Neural cell (in vitro differentiated cells): Measurements from ENCODE around the gene FNBP1. TPM values are rescaled to one million over a fixed set of nuclear protein-coding genes. Genes with fewer than 3 reads are reported as not detected.

ENCODE experiments used
- H2AFZ ChIP-seq: fragments of 200-600, 300-800 bp; sonication (generic), shearing (Covaris generic); 2 replicates; pipeline ENCODE4 v1.6.0; 2014; ENCODE audit warnings: low read depth, mild to moderate bottlenecking, antibody characterized with exemption, low read length, moderate library complexity
- H3F3A ChIP-seq: fragments of 200-600 bp; shearing (Covaris generic); 2 replicates; pipeline ENCODE4 v1.6.1; 2016; ENCODE audit warnings: mild to moderate bottlenecking, moderate library complexity, mixed read lengths, antibody characterized with exemption, low read length; ENCODE audit not compliant: insufficient read depth, poor library complexity, severe bottlenecking
- H3K27ac ChIP-seq: fragments of 200-600, 300-800 bp; sonication (generic), shearing (Covaris generic); 2 replicates; pipeline ENCODE4 v1.5.1; 2014; ENCODE audit warnings: mild to moderate bottlenecking, low read length, moderate library complexity
- H3K27me3 ChIP-seq: fragments of 300-800, 200-600 bp; sonication (generic), shearing (Covaris generic); 2 replicates; pipeline ENCODE4 v1.6.0; 2014; ENCODE audit warnings: mild to moderate bottlenecking, low read depth, low read length, moderate library complexity; ENCODE audit not compliant: insufficient read depth
- H3K36me3 ChIP-seq: fragments of 300-800, 200-600 bp; sonication (generic), shearing (Covaris generic); 2 replicates; pipeline ENCODE4 v1.5.1; 2014; ENCODE audit warnings: mild to moderate bottlenecking, antibody characterized with exemption, low read length, moderate library complexity; ENCODE audit not compliant: insufficient read depth
- H3K4me2 ChIP-seq: fragments of 300-800, 200-600 bp; sonication (generic), shearing (Covaris generic); 2 replicates; pipeline ENCODE4 v1.6.0; 2014; ENCODE audit warnings: mild to moderate bottlenecking, low read length
- H3K4me3 ChIP-seq: fragments of 300-800, 200-600 bp; sonication (generic), shearing (Covaris generic); 2 replicates; pipeline ENCODE4 v1.5.1; 2014; ENCODE audit warnings: mild to moderate bottlenecking, low read length, moderate library complexity
- H3K79me2 ChIP-seq: fragments of 200-600 bp; shearing (Covaris generic); replicated peaks from 2 replicates; pipeline ENCODE4 v1.6.0; 2014; ENCODE audit warnings: mild to moderate bottlenecking, low read length, moderate library complexity; ENCODE audit not compliant: insufficient read depth
- H3K9ac ChIP-seq: fragments of 300-800, 200-600 bp; sonication (generic), shearing (Covaris generic); 2 replicates; pipeline ENCODE4 v1.6.1; 2016; ENCODE audit warnings: mild to moderate bottlenecking, low read length, mixed read lengths
- H3K9me2 ChIP-seq: fragments of 200-600 bp; shearing (Covaris generic); 2 replicates; pipeline ENCODE4 v1.6.1; 2016; ENCODE audit warnings: mild to moderate bottlenecking, low read length, mixed read lengths; ENCODE audit not compliant: insufficient read depth
- H3K9me3 ChIP-seq: fragments of 200-600, 300-800 bp; sonication (generic), shearing (Covaris generic); 2 replicates; pipeline ENCODE4 v1.6.1; 2016; ENCODE audit warnings: mild to moderate bottlenecking, mixed run types, low read length, moderate library complexity, mixed read lengths
- H4K20me1 ChIP-seq: fragments of 200-600 bp; shearing (Covaris generic); 2 replicates; pipeline ENCODE4 v1.6.1; 2016; ENCODE audit warnings: mild to moderate bottlenecking, mixed run types; ENCODE audit not compliant: insufficient read depth
- CTCF ChIP-seq: fragments of 450-650 bp; IDR thresholded peaks from 2 replicates; pipeline ENCODE4 v1.5.1; 2014; ENCODE audit warnings: antibody characterized with exemption, mild to moderate bottlenecking, moderate library complexity; ENCODE audit not compliant: poor library complexity, severe bottlenecking
- EP300 ChIP-seq: fragments of 450-650 bp; conservative IDR thresholded peaks from 2 replicates; pipeline ENCODE4 v1.6.1; 2014; ENCODE audit warnings: antibody characterized with exemption, mild to moderate bottlenecking, moderate library complexity; ENCODE audit not compliant: poor library complexity, severe bottlenecking
- EZH2 ChIP-seq: fragments of 200-600, 300-800 bp; shearing (Covaris generic), sonication (generic); IDR thresholded peaks from 2 replicates; pipeline ENCODE4 v1.6.1; 2014; ENCODE audit warnings: antibody characterized with exemption, low read length, borderline replicate concordance, mild to moderate bottlenecking; ENCODE audit not compliant: insufficient read depth, poor library complexity, severe bottlenecking
- MXI1 ChIP-seq: fragments of 450-650 bp; conservative IDR thresholded peaks from 2 replicates; pipeline ENCODE4 v1.6.1; 2014; ENCODE audit warnings: antibody characterized with exemption, mild to moderate bottlenecking; ENCODE audit not compliant: poor library complexity, severe bottlenecking
- POLR2AphosphoS5 ChIP-seq: IDR thresholded peaks from 2 replicates; pipeline ENCODE4 v1.6.1; 2012
- RAD21 ChIP-seq: fragments of 450-650 bp; conservative IDR thresholded peaks from 2 replicates; pipeline ENCODE4 v1.6.1; 2014; ENCODE audit warnings: antibody characterized with exemption, mild to moderate bottlenecking, moderate library complexity
- REST ChIP-seq: IDR thresholded peaks from 2 replicates; pipeline ENCODE4 v1.6.1; 2012; ENCODE audit warnings: borderline replicate concordance
- SMC3 ChIP-seq: fragments of 450-650 bp; conservative IDR thresholded peaks from 2 replicates; pipeline ENCODE4 v1.6.1; 2014; ENCODE audit warnings: antibody characterized with exemption, mild to moderate bottlenecking, moderate library complexity; ENCODE audit not compliant: poor library complexity
- polyA plus RNA-seq: library from polyadenylated mRNA; depleted of rRNA; stranded (reverse); fragments of >200 nt; gene quantifications from 2 replicates; pipeline ENCODE4 v1.2.3, GENCODE V29; 2014

The FNBP1 gene
- polyA plus RNA-seq, 1 donor from 2014 or later, result 16.6 TPM

GRCh38 chr9:129849901-129850300 lies 193.1 kb downstream of the FNBP1 start:
- no peak for TF ChIP-seq POLR2AphosphoS5
- TF ChIP-seq SMC3, result no peak
- no peak for TF ChIP-seq MXI1
- TF ChIP-seq EZH2, result no peak
- TF ChIP-seq EP300, result no peak
- no peak for TF ChIP-seq RAD21
- Histone ChIP-seq H3K27ac (no peak overlapping the region), H3F3A (no peaks in the 10 kb centered on the region), H3K4me3 (no peak overlapping the region), H2AFZ (no peak overlapping the region), H3K4me2 (no peak overlapping the region), H3K9me3 (no peaks in the 10 kb centered on the region), H3K9me2 (no peaks in the 10 kb centered on the region), H3K79me2 (no peaks in the 10 kb centered on the region), H4K20me1 (no peaks in the 10 kb centered on the region), H3K36me3 (no peaks in the 10 kb centered on the region), H3K9ac (no peak overlapping the region), H3K27me3 (no peaks in the 10 kb centered on the region)

DNA sequence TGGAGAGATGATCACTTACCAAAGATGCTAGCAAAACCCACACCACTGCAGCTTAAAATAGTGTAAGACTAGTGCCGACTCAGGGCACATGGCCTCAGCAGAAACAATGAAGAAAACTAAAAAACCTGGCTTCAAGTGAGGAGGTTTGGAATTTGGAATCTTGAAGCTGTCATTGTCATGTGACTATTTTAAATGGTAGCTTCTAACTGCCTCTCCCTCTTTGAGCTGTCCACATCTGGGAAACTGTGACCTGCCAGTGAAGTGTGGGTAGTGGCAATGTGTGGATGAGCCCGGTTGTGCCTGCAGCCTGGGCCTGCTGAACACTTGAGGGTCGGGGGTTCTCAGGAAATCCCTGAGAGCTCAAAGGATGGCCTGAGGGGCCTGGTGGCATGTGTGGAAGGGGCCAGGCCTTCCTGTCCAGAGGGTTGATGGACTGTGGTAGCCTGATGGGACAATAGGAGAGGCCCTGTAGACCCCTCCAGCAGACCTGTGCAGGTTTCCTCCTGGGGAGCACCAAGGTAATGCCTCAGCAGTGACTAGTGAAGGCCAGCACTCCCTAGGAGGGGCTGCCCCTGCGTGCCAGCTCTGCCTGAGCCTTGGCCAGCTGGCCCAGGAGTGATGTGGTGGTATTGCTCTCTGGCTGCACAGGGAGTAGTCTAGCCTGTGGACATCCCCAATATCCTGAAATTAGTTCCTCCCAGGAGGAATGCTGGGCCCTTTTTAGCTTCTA lies 194.1 kb downstream of the FNBP1 start:
- H3K4me2 ChIP-seq, result no peak overlapping the region
- H3F3A ChIP-seq, result no peaks in the 10 kb centered on the region
- no peaks in the 10 kb centered on the region for H4K20me1 ChIP-seq
- H3K36me3 ChIP-seq, result no peaks in the 10 kb centered on the region
- H3K4me3 ChIP-seq, result no peak overlapping the region
- TF ChIP-seq POLR2AphosphoS5, result no peak
- TF ChIP-seq SMC3, result no peak
- no peak for TF ChIP-seq CTCF
- no peak for TF ChIP-seq REST
- no peak for TF ChIP-seq RAD21
- H3K9ac ChIP-seq, result no peak overlapping the region
- H3K79me2 ChIP-seq, result no peaks in the 10 kb centered on the region
- no peak overlapping the region for H2AFZ ChIP-seq
- no peaks in the 10 kb centered on the region for H3K9me3 ChIP-seq
- H3K27ac ChIP-seq, result no peak overlapping the region
- H3K9me2 ChIP-seq, result no peaks in the 10 kb centered on the region
- H3K27me3 ChIP-seq, result no peaks in the 10 kb centered on the region

GRCh38 chr9:129845373-129845772 lies 197.6 kb downstream of the FNBP1 start:
- Histone ChIP-seq H3K27me3 (no peaks in the 10 kb centered on the region), H3K79me2 (no peaks in the 10 kb centered on the region), H3F3A (no peaks in the 10 kb centered on the region), H2AFZ (no peak overlapping the region), H3K9me3 (no peaks in the 10 kb centered on the region), H3K9ac (no peak overlapping the region), H3K9me2 (no peaks in the 10 kb centered on the region), H4K20me1 (no peaks in the 10 kb centered on the region), H3K4me3 (no peak overlapping the region), H3K36me3 (no peaks in the 10 kb centered on the region), H3K4me2 (no peak overlapping the region), H3K27ac (no peak overlapping the region)
- TF ChIP-seq POLR2AphosphoS5 (no peak), CTCF (no peak), MXI1 (no peak), EP300 (no peak), SMC3 (no peak), EZH2 (no peak), REST (no peak)
